CD4-positive, alpha-beta memory T cell (primary cell): Measurements from ENCODE around the gene NAGA. TPM values are rescaled to one million over a fixed set of nuclear protein-coding genes. Genes with fewer than 3 reads are reported as not detected.

Experiments used
- CTCF ChIA-PET: fragments of 350-600 bp; sonication (Branson Sonifier 250); formaldehyde crosslinking; loops from one replicate; lab custom pipeline; 2021; ENCODE audit warnings: inconsistent platforms; ENCODE audit not compliant: partially characterized antibody; lab: Charles Lee
- POLR2A ChIA-PET: fragments of 350-600 bp; sonication (Branson Sonifier 250); formaldehyde crosslinking; loops from one replicate; lab custom pipeline; 2021; ENCODE audit not compliant: partially characterized antibody; lab: Charles Lee
- DNase-seq, 5 donors: peaks; one replicate each; pipeline versions ENCODE4 v3.0.0 to v3.0.0-alpha.2; 2020 to 2022; ENCODE audit warnings: mixed read lengths in 1 of 5
- H3K27ac ChIP-seq: one replicate; pipeline ENCODE4 v1.7.0; 2013; ENCODE audit warnings: low read depth, low read length
- H3K27me3 ChIP-seq: 2 replicates; pipeline ENCODE4 v1.7.0; 2013; ENCODE audit warnings: mild to moderate bottlenecking, low read length, moderate library complexity; ENCODE audit not compliant: insufficient read depth
- H3K36me3 ChIP-seq: 2 replicates; pipeline ENCODE4 v1.7.0; 2013; ENCODE audit warnings: mild to moderate bottlenecking, low read length, moderate library complexity; ENCODE audit not compliant: insufficient read depth
- H3K4me1 ChIP-seq: 2 replicates; pipeline ENCODE4 v1.7.0; 2013; ENCODE audit warnings: mild to moderate bottlenecking, low read length, moderate library complexity; ENCODE audit not compliant: insufficient read depth
- H3K4me3 ChIP-seq, 2 donors: one replicate each; pipeline ENCODE4 v1.7.0; 2013; ENCODE audit warnings: low read length in 2 of 2, mild to moderate bottlenecking in 1 of 2
- H3K9me3 ChIP-seq, 2 donors: one replicate each; pipeline ENCODE4 v1.7.0; 2013; ENCODE audit warnings: low read length in 2 of 2, control low read depth in 1 of 2; ENCODE audit not compliant: control insufficient read depth in 1 of 2
- H3K27ac Mint-ChIP-seq, 7 donors: one replicate each; pipeline ENCODE4 v1.8.0; 2020 to 2021; ENCODE audit warnings: mixed read lengths in 7 of 7, mild to moderate bottlenecking in 6 of 7, inconsistent platforms in 3 of 7, moderate library complexity in 3 of 7
- H3K27me3 Mint-ChIP-seq, 2 donors: one replicate each; pipeline ENCODE4 v1.8.0; 2020 to 2021; ENCODE audit warnings: mixed read lengths in 2 of 2
- H3K36me3 Mint-ChIP-seq, 2 donors: one replicate each; pipeline ENCODE4 v1.8.0; 2020 to 2021; ENCODE audit warnings: mixed read lengths in 2 of 2, inconsistent platforms in 1 of 2, mild to moderate bottlenecking in 1 of 2
- H3K4me1 Mint-ChIP-seq, 4 donors: one replicate each; pipeline ENCODE4 v1.8.0; 2020 to 2021; ENCODE audit warnings: mixed read lengths in 4 of 4, mild to moderate bottlenecking in 1 of 4
- H3K4me3 Mint-ChIP-seq, 8 donors: one replicate each; pipeline ENCODE4 v1.8.0; 2020 to 2021; ENCODE audit warnings: mixed read lengths in 8 of 8, mild to moderate bottlenecking in 7 of 8, moderate library complexity in 6 of 8, inconsistent platforms in 3 of 8
- H3K9me3 Mint-ChIP-seq, 8 donors: one replicate each; pipeline ENCODE4 v1.8.0; 2020 to 2021; ENCODE audit warnings: mixed read lengths in 8 of 8, mild to moderate bottlenecking in 5 of 8, inconsistent platforms in 3 of 8, moderate library complexity in 1 of 8
- intact Hi-C: fragments of 100-400 bp; cut with micrococcal nuclease; formaldehyde crosslinking; loops from one replicate; pipeline ENCODE4 v1.15.1; 2023
- polyA plus RNA-seq, 2 donors: library from polyadenylated mRNA; unstranded; fragments of 300-500 nt; fragmentation: Illumina TruSeq; gene quantifications; one replicate each; pipeline ENCODE4 v1.2.3, GENCODE V29; 2021
- total RNA-seq, 2 experiments: library from RNA; stranded (reverse); gene quantifications; one replicate each; pipeline ENCODE4 v1.2.3, GENCODE V29; 2021

The NAGA gene
- total and polyA plus RNA-seq, 4 experiments from 2014 or later: 13.9 to 25.4 (median 16.3) TPM

- H3K36me3 Mint-ChIP-seq: peaks cover 3% of the 10 kb centered on the region in 2 donors
- intact Hi-C loops: no loop called here
- no peaks in the 10 kb centered on the region for H3K4me1 Mint-ChIP-seq
- no peak overlapping the region for H3K4me3 Mint-ChIP-seq
- H3K27me3 Mint-ChIP-seq: peaks cover 3 to 8% of the 10 kb centered on the region in 2 donors
- POLR2A ChIA-PET: no interaction called here
- Histone ChIP-seq H3K4me3 (no peak overlapping the region), H3K27me3 (no peaks in the 10 kb centered on the region), H3K4me1 (no peaks in the 10 kb centered on the region), H3K36me3 (no peaks in the 10 kb centered on the region), H3K9me3 (no peaks in the 10 kb centered on the region), H3K27ac (no peak overlapping the region)
- CTCF ChIA-PET: no interaction called here
- H3K9me3 Mint-ChIP-seq: peaks cover 0 to 40% (median 32%) of the 10 kb centered on the region in 8 donors
- DNase-seq: no peak
- no peak overlapping the region for H3K27ac Mint-ChIP-seq
Observed at GRCh38 chr22:42010778-42011177, 59.8 kb downstream of the NAGA start.

Other genes starting within 250 kb of the NAGA start
- 100 to 1,000 TPM; 109 to 112 TPM for gene SREBF2, start 237.7 kb downstream of the NAGA start, total RNA-seq
- gene SREBF2, start 237.7 kb downstream of the NAGA start, polyA plus RNA-seq: 10 to 100 TPM; 14.5 to 23.6 TPM
- not detected for gene SHISA8, start 155.7 kb downstream of the NAGA start, total RNA-seq
- not detected for gene SHISA8, start 155.7 kb downstream of the NAGA start, polyA plus RNA-seq
- 10 to 100 TPM; 14.3 to 14.8 TPM for gene TNFRSF13C, start 144.0 kb downstream of the NAGA start, total RNA-seq
- gene TNFRSF13C, start 144.0 kb downstream of the NAGA start, polyA plus RNA-seq: 1 to 10 TPM in 1 of 2 donors, under 1 TPM in 1; 0.37 to 1.4 TPM
- gene CENPM, start 123.7 kb downstream of the NAGA start, total RNA-seq: 10 to 100 TPM in 1 of 2 experiments, 1 to 10 TPM in 1; 7.6 to 12.0 TPM
- 10 to 100 TPM; 14.1 to 19.2 TPM for gene CENPM, start 123.7 kb downstream of the NAGA start, polyA plus RNA-seq
- under 1 TPM; 0.36 to 0.81 TPM for gene SEPTIN3, start 101.4 kb downstream of the NAGA start, total RNA-seq
- gene SEPTIN3, start 101.4 kb downstream of the NAGA start, polyA plus RNA-seq: not detected
- 1 to 10 TPM; 3.5 to 5.4 TPM for gene WBP2NL, start 72.0 kb downstream of the NAGA start, total RNA-seq
- gene WBP2NL, start 72.0 kb downstream of the NAGA start, polyA plus RNA-seq: under 1 TPM; 0.49 to 0.59 TPM
- gene PHETA2, start 3.4 kb upstream of the NAGA start, total RNA-seq: 1 to 10 TPM; 1.7 to 1.9 TPM
- 1 to 10 TPM in 1 of 2 donors, under 1 TPM in 1; 0.69 to 1.6 TPM for gene PHETA2, start 3.4 kb upstream of the NAGA start, polyA plus RNA-seq
- gene SMDT1, start 8.9 kb upstream of the NAGA start, total RNA-seq: 100 to 1,000 TPM; 101 to 105 TPM
- 100 to 1,000 TPM; 172 to 279 TPM for gene SMDT1, start 8.9 kb upstream of the NAGA start, polyA plus RNA-seq
- gene NDUFA6, start 20.0 kb upstream of the NAGA start, total RNA-seq: 10 to 100 TPM; 42.1 to 44.4 TPM
- 100 to 1,000 TPM; 137 to 153 TPM for gene NDUFA6, start 20.0 kb upstream of the NAGA start, polyA plus RNA-seq
- gene CYP2D6, start 60.0 kb upstream of the NAGA start, total RNA-seq: 10 to 100 TPM in 1 of 2 experiments, 1 to 10 TPM in 1; 8.8 to 10.7 TPM
- gene CYP2D6, start 60.0 kb upstream of the NAGA start, polyA plus RNA-seq: under 1 TPM in 1 of 2 donors, not detected in 1; 0.23 TPM
- gene TCF20, start 199.8 kb upstream of the NAGA start, total RNA-seq: 10 to 100 TPM; 88.7 to 93.4 TPM
- gene TCF20, start 199.8 kb upstream of the NAGA start, polyA plus RNA-seq: 1 to 10 TPM in 1 of 2 donors, under 1 TPM in 1; 0.72 to 4.8 TPM